ENCODE data around the gene SYT13.

Gene SYT13

DNA sequence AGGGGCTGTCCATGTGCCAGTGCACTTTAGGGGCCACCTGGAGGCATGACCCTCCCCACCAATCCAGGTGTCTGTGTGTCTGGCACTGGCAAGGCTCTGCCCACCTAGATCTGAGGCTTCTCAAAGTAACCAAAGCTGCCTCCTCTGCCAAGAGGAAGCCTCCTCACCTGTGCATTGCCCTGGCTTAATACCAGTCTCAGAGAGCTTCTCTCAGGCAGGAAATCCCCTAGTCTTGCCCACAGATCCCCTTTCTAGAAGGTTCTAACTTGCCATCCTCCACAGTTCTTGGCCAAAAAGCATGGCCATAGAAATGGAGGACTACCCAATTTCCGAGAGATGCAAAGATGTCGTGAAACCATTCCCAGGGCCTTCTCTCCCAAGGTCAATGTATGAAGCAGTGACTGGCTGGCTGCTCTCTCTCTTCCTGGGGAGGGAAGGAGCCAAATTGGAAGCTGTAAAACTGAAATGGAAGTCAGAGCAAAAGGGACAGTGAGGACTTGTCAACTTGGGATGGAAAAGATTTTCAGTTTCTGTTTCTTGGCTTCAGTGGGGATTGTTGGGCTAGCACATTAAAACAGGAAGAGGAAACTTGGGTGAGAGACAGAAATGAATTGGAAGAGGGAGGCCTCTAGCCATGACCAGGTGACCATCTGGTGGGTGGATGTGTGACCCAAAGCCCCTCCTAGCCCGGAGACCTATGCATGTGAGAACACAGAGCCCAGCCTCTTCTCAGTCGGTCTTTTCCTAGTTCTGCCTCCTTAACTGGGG is 70.9 kb downstream of the SYT13 start:
- no peak for DNase-seq

DNA sequence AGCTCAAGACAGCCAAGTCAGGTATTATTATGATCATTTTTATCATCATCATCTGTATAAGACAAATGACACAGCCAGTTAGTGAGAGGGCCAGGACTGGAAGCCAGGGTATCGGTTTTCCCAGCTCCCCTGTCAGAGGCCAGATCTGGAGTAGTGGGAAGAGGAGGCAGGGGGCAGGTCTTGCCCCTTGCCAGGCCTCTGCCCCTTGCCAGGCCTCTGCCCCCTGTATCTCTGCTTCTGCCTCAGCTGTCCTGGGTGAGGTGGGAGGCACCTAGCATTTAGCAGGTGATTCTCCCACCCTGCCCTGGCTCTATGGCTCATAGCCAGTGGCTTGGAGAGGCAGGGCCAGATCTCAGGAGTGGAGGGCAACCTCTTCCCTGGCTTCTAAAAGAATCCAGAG is 72.4 kb downstream of the SYT13 start:
- no peak for DNase-seq

DNA sequence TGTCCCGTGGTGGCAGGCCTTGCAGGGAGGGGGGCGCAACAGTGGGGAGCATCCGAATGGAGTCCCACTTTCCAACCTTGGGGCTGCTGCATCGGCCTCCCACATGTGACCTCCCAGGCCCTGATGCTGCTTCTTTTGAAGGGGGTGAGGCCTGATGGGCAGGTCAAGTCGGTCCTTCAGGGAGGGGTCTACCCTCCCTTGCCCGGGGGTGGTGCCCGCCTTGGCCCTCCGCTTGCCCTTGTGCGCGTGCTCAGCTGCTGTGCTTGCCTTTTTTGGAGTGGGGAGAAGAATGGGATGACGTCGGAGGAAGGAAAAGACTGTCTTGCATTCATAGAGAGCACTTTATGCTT is 72.8 kb downstream of the SYT13 start:
- DNase-seq: no peak

DNA sequence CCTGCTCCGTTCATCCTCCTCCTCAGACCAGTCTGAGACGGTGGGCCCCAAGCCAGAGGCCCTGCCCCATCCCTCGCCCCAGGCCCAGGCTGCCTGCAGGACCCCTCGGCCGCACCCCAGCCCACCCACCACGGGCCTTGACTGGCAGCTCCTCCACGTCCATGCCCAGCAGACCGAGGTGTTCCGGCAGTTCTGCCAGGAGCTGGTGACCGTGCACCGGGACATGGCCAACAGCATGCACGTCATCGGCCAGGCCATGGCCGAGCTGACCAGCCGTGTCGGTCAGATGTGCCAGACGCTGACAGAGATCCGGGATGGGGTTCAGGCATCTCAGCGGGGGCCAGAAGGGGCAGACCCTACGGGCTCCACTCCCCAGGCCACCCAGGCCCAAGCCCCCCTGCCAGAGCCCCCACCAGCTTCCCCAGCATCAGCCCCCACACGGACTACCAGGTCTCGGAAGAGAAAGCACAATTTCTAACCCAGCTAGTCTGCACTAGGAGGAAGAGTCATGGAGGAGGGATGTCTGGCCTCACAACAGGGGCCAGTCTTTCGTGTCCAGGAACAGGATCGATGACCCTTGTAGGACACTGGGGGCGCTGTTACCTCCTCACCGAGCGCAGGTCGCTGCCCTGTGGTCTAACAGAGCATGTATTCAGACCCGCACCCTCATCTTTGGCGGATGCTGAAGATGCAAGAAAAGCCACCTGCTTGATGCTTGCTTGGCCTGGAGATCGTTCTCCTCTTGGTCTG is 73.4 kb downstream of the SYT13 start:
- no peak for DNase-seq

DNA sequence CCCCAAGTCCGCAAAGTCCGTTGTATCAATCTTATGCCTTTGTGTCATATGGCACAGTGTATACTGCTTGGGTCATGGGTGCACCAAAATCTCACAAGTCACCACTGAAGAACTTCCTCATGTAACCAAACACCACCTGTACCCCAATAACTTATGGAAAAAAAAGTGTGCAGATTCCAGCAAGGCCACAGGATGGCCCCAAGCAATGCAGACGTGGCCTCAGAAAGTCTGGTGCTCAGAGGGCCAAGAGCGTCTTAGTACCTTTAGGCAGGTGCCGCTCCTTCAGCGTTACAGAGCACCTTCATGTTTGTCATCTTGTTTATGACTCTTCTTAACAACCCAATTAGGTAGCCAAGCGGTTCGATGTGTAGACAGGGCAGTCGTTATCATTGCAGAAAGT is 74.4 kb downstream of the SYT13 start:
- no peak for DNase-seq

DNA sequence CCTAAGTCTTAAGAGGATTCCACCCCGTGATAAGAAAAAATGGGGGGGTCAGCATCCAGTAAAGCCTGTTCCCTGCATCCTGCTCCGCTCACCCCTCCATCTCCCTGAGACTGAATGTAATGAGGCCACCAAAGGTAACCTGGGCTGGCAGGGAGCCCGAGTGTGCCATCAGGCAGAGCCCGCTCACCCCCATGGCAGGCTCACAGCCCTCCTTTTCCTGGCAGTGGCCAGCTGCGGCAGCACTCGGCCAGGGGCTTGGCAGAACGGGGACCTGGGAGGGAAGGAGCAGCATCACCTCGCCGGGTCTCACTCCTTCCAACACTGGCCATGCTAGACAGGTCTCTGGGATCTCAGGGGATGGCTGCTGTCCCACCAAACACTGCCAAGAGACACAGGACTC is 75.3 kb downstream of the SYT13 start:
- no peak for DNase-seq

DNA sequence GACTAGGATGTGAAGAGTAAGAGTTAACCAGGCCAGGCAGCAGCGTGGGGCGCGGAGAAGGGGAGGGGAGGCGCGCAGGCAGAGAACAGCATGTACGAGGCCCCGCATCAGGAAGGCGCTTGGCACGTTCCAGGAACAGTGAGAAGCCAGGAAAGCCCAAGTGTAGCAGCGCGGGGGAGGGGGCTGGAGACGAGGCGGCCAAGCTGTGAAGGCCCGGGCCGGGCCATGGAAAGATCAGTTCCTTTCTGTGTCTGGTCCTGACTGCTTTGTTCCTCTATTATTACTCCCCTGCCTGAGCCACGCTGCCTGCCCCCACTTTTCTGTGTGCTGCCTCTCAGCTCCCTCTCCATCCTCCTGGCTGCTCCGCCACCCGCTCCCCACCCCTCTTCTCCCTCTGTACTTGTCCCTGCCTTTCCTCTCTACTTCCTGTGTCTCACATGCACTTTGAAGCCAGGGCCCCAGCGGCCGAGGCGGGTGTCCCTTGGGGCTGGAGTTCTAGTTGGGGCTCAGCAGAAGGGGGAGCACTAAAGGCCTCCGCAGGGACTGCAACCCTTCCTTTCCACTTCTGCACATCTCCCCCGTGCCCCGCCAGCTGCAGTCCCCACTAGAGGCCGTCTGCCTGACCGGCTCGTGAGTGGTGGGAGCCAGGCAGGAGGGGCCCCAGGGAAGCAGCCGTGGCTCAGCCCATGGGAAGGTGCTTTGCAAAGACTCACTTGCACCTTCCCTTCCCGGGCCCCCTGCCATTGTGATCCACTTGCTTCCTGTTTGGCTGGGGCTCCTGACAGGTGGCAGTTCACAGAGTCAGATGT is 76.0 kb downstream of the SYT13 start:
- DNase-seq: no peak

DNA sequence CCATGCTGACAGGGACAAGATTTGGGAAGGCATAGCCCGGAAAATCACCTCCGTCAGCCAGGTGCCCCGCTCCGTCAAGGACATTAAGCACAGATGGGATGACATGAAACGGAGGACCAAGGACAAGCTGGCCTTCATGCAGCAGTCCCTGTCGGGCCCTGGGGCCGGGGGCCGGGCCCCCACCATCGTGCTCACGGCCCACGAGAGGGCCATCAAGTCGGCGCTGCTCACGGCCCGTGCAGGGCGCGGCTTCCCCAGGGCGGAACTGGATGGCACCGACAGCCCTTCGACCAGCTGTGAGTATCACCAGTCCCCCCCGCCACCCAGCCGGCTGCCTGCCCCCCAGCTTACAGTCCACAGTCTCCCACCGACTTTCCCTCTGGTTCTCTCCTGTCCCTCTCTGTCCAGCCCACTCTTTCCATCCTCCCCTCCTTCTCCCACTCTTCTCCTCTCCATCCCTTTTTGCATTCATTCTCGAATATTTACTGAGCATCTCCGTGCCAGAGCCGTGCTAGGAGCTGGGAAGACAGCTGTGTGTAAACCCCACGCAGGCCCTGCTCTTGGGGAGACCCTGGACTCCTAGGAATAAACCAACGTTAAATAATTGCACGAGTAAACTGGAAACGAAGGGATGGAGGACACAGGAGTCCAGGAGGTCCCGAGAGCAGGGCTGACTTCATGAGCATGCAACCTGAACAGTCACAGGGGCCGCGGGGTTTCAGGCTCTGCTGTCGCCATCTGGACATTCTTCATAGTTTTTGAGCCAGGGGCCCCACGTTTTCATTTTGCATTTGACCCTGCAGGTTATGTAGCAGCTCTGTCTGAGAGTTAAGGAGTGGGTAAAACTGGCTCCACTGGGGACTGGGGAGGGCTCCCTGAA is 76.9 kb downstream of the SYT13 start:
- no peak for DNase-seq

DNA sequence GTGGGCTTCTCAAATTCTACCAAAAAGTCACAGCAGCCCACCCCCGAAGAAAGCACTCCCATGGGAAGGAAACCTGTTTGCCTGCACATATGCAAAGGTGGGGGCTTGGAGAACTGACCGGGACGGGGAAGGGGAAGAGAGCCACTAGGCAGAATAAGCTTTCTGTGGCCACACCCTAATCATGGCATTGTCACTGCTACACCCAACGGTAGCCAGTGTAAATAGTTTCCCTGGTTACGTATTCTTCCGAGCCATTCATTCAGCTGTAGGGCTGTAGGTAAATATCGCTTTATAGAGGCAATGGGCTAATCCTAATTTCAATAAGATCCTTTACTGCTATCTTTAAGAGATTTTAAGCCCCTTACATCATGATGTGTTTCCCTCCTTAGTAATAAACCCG is 78.0 kb downstream of the SYT13 start:
- no peak for DNase-seq

DNA sequence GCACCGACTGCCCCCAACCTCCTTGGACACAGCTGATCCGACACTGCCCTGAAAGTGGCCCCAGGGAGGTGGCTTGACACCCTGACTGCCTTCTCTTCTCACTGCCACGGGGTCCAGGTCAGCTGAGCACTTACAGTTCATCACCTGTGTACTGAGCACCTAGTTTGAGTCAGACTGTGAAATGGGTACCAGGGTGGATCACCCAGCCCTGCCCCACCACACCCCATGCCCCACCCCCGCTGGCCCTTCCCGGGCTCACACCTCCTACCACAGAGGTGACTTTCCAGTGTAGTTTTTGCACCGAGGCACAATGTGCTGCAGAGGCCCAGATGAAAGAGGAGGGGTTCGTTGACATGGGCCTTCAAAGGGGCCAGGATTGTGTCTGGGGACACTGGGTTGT is 80.2 kb downstream of the SYT13 start:
- DNase-seq: no peak

DNA sequence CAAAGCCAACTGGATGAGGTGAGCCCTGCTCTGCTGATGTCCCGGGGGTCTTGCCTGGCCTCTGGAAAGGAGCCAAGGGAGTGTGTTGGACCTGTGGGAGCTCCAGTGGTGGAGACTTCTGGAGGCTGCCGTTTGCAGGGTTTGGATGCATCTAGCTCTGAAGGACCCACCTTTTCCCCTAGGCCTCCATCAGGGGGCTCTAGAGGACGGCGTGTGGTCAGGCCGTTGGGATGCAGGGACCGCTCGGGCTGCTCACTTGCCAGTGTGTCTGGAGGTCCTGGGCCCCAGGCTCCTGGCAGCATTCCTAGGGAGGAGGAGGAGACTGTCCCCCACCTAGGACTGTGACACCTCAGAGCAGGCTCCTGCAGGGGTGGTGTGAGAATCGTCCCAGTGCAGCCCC is 81.4 kb downstream of the SYT13 start:
- DNase-seq: no peak

DNA sequence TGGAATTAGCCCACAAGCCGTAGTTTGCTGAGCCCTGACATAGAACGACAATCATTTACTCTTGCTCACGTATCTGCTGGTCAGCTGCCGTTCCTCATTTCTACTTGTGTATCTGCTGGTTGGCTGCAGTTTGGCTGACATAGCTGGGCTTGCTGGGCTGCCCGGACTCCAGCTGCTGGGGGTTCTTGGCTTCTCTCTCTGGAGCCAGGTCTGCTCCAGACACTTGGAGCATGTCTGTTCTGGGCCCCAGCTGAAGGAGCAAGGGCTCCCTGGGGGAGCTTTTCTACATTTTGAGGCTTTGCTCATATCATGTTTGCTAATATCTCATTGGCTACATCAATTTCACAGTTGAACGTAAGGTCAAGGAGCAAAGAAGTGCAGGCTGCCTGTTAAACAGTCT is 92.4 kb downstream of the SYT13 start:
- DNase-seq: no peak
